HepG2 (cell line): ENCODE results near the gene DRC7. TPM values are rescaled to one million over a fixed set of nuclear protein-coding genes. Genes with fewer than 3 reads are reported as not detected.

Experiments used
- ATF7 ChIP-seq, 2 experiments: fragments of 450-650 bp in 1 of 2; sonication (generic) in 1 of 2; formaldehyde crosslinking in 1 of 2; IDR thresholded peaks; 2 replicates each; pipeline versions ENCODE4 v1.4.0 to v1.6.1; 2016 to 2020; ENCODE audit warnings: antibody characterized with exemption in 1 of 2, mild to moderate bottlenecking in 1 of 2, missing genetic modification reagents in 1 of 2
- FOXC1 ChIP-seq: sonication (generic); formaldehyde crosslinking; IDR thresholded peaks from 2 replicates; pipeline ENCODE4 v1.8.0; 2022; ENCODE audit warnings: mild to moderate bottlenecking, missing genetic modification reagents, borderline replicate concordance
- HMG20B ChIP-seq: conservative IDR thresholded peaks from 2 replicates; pipeline ENCODE4 v1.6.1; 2016; ENCODE audit warnings: missing genetic modification reagents, missing compliant biosample characterization
- RBAK ChIP-seq: sonication (generic); formaldehyde crosslinking; IDR thresholded peaks from 2 replicates; pipeline ENCODE4 v1.5.1; 2020; ENCODE audit warnings: mild to moderate bottlenecking, missing genetic modification reagents
- TARDBP ChIP-seq: sonication (generic); formaldehyde crosslinking; IDR thresholded peaks from 2 replicates; pipeline ENCODE4 v1.8.0; 2022; ENCODE audit warnings: mild to moderate bottlenecking, missing genetic modification reagents
- U2AF1 ChIP-seq: fragments of 200-400 bp; formaldehyde crosslinking; optimal IDR thresholded peaks from 2 replicates; pipeline ENCODE3; 2017; ENCODE audit warnings: mild to moderate bottlenecking, low read depth, low read length
- YEATS2 ChIP-seq: sonication (generic); formaldehyde crosslinking; IDR thresholded peaks from 2 replicates; pipeline ENCODE4 v1.4.0; 2020; ENCODE audit warnings: missing genetic modification reagents, borderline replicate concordance
- ZNF124 ChIP-seq: sonication (generic); formaldehyde crosslinking; IDR thresholded peaks from 2 replicates; pipeline ENCODE4 v1.4.0; 2020; ENCODE audit warnings: missing genetic modification reagents
- ZNF782 ChIP-seq: sonication (generic); formaldehyde crosslinking; IDR thresholded peaks from 2 replicates; pipeline ENCODE4 v1.4.0; 2020; ENCODE audit warnings: missing genetic modification reagents, mild to moderate bottlenecking, borderline replicate concordance
- ZSCAN29 ChIP-seq: sonication (generic); formaldehyde crosslinking; conservative IDR thresholded peaks from 2 replicates; pipeline ENCODE4 v1.4.0; 2020; ENCODE audit warnings: mild to moderate bottlenecking, missing genetic modification reagents
- polyA plus RNA-seq, 8 experiments: library from polyadenylated mRNA; depleted of rRNA in 3 of 8; stranded (reverse) in 7 of 8; unstranded in 1 of 8; fragments of >200 nt; fragmentation: Illumina TruSeq in 4 of 8; extraction: Trizol in 4 of 8; gene quantifications; 2 replicates each; pipeline versions ENCODE4 v1.2.1 to v1.2.3, GENCODE V29; 2011 to 2016; ENCODE audit warnings: low read depth in 4 of 8, missing spikeins in 1 of 8, mixed read lengths in 1 of 8; ENCODE audit not compliant: insufficient read depth in 1 of 8
- total RNA-seq, 5 experiments: library from RNA; depleted of rRNA; stranded (reverse); fragments of >200 nt; fragmentation: Illumina TruSeq; extraction: Trizol; gene quantifications; 2 replicates each; pipeline ENCODE4 v1.2.3, GENCODE V29; 2016; ENCODE audit warnings: low read depth in 1 of 5
- TF ChIP-seq, protein P1 (sequence below): sonication (generic); formaldehyde crosslinking; IDR thresholded peaks from 2 replicates; pipeline ENCODE4 v1.4.0; 2020; ENCODE audit warnings: mild to moderate bottlenecking, missing genetic modification reagents
- TF ChIP-seq, protein P2 (sequence below): sonication (generic); formaldehyde crosslinking; IDR thresholded peaks from 2 replicates; pipeline ENCODE4 v1.4.0; 2020; ENCODE audit warnings: mild to moderate bottlenecking, missing genetic modification reagents
- TF ChIP-seq, protein P3 (sequence below): sonication (generic); formaldehyde crosslinking; IDR thresholded peaks from 2 replicates; pipeline ENCODE4 v1.4.0; 2020; ENCODE audit warnings: missing genetic modification reagents
- TF ChIP-seq, protein P4 (sequence below): sonication (generic); formaldehyde crosslinking; IDR thresholded peaks from 2 replicates; pipeline ENCODE4 v1.5.1; 2020; ENCODE audit warnings: missing genetic modification reagents, mild to moderate bottlenecking, borderline replicate concordance

Gene DRC7
- total and polyA plus RNA-seq, 2 of the 13 experiments (the other 11 are each of a cell fraction or from before 2014, with no cell fraction given) = 2.7 to 3.4 TPM

DNA sequence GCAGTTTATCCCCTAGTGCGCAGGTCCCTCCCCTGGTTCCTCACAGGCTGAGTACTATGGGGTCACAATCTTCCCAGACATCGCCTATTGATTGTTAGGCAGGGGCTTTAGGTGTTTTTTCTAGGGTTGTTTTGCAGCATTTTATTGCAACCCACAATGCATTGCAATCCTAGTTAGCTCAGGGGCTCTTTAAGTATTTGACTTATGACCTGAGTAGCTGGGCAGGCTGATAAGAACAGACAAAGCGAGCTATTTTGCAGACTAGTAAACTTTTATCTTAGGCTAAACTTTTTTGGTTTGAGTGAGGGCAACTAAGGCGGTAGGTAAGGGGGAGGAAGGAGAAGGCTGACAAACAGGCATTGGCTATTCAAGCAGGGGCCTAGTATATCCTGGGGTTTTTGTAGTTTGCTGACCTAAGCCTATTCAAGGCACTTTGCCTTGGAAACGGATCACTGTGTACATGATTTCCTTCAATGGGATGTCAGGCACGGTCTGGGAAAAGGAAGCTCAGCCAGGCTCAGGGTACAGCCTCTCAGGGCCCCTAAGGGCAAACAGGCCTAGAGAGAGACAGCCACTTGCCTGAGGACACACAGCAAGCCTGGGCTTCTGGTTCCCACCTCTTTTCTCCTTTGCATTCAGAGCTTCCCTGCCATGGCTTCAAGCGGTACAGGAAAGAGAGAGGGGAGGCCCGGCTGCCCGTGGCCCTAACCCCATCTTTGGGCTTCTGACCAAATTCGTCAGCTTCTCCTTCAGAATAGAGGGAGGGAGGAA lies 6.4 kb downstream of the DRC7 start (continued):
- TF ChIP-seq, protein P1, sequence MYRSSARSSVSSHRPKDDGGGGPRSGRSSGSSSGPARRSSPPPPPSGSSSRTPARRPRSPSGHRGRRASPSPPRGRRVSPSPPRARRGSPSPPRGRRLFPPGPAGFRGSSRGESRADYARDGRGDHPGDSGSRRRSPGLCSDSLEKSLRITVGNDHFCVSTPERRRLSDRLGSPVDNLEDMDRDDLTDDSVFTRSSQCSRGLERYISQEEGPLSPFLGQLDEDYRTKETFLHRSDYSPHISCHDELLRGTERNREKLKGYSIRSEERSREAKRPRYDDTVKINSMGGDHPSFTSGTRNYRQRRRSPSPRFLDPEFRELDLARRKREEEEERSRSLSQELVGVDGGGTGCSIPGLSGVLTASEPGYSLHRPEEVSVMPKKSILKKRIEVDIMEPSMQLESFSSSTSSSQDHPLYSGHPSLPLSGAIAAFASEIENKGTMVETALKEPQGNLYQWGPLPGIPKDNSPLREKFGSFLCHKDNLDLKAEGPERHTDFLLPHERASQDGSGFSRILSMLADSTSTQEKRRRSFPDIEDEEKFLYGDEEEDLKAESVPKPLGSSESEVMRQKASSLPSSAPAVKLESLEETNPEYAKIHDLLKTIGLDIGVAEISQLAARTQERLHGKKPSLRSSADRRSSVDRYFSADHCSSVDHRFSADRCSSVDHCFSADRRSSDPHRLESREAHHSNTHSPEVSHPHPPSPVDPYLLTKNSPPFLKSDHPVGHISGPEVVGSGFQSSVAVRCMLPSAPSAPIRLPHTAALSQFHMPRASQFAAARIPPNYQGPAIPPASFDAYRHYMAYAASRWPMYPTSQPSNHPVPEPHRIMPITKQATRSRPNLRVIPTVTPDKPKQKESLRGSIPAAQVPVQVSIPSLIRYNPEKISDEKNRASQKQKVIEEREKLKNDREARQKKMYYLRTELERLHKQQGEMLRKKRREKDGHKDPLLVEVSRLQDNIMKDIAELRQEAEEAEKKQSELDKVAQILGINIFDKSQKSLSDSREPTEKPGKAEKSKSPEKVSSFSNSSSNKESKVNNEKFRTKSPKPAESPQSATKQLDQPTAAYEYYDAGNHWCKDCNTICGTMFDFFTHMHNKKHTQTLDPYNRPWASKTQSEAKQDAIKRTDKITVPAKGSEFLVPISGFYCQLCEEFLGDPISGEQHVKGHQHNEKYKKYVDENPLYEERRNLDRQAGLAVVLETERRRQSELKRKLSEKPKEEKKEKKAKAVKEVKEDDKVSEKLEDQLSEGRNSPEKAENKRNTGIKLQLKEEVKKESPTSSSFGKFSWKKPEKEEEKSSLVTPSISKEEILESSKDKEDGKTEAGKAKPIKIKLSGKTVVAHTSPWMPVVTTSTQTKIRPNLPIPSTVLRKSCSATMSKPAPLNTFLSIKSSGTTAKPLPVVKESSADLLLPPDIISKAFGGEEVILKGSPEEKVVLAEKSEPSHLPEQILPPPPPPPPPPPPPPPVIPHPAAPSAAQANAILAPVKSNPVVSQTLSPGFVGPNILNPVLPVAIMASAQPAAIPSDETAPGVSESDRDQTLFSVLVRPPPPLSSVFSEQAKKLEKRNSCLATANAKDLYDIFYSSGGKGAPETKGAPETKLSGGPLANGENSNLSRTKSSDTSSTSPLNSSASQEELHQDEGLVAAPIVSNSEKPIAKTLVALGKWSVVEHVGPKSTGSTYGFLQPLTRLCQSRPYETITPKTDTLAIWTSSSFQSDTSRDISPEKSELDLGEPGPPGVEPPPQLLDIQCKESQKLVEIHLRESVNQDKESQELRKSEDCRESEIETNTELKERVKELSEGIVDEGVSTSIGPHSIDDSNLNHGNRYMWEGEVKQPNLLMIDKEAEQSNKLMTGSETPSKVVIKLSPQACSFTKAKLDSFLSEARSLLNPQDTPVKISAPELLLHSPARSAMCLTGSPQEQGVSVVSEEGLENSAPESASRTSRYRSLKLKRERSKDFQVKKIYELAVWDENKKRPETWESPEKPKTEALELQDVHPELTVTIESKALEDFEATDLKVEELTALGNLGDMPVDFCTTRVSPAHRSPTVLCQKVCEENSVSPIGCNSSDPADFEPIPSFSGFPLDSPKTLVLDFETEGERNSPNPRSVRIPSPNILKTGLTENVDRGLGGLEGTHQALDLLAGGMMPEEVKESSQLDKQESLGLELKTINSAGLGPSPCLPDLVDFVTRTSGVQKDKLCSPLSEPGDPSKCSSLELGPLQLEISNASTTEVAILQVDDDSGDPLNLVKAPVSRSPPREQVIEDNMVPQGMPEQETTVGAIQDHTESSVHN (CRISPR knock-in tag) = no peak
- TF ChIP-seq, protein P2, sequence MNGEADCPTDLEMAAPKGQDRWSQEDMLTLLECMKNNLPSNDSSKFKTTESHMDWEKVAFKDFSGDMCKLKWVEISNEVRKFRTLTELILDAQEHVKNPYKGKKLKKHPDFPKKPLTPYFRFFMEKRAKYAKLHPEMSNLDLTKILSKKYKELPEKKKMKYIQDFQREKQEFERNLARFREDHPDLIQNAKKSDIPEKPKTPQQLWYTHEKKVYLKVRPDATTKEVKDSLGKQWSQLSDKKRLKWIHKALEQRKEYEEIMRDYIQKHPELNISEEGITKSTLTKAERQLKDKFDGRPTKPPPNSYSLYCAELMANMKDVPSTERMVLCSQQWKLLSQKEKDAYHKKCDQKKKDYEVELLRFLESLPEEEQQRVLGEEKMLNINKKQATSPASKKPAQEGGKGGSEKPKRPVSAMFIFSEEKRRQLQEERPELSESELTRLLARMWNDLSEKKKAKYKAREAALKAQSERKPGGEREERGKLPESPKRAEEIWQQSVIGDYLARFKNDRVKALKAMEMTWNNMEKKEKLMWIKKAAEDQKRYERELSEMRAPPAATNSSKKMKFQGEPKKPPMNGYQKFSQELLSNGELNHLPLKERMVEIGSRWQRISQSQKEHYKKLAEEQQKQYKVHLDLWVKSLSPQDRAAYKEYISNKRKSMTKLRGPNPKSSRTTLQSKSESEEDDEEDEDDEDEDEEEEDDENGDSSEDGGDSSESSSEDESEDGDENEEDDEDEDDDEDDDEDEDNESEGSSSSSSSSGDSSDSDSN (CRISPR knock-in tag) = no peak
- TF ChIP-seq ZSCAN29 (no peak), ZNF782 (CRISPR knock-in tag) (no peak), U2AF1 (peak; percentile 82), YEATS2 (CRISPR knock-in tag) (no peak), ZNF124 (peak; percentile 21; the same call in 1 of the 2 replicates), HMG20B (no peak), RBAK (CRISPR knock-in tag) (no peak), TARDBP (peak; percentile 11; the same call in 1 of the 2 replicates), FOXC1 (CRISPR knock-in tag) (no peak), ATF7 (IDR thresholded peaks at IDR 0.05) (no peak), ATF7 (CRISPR knock-in tag; IDR thresholded peaks at IDR 0.05) (no peak)
- TF ChIP-seq, protein P3, sequence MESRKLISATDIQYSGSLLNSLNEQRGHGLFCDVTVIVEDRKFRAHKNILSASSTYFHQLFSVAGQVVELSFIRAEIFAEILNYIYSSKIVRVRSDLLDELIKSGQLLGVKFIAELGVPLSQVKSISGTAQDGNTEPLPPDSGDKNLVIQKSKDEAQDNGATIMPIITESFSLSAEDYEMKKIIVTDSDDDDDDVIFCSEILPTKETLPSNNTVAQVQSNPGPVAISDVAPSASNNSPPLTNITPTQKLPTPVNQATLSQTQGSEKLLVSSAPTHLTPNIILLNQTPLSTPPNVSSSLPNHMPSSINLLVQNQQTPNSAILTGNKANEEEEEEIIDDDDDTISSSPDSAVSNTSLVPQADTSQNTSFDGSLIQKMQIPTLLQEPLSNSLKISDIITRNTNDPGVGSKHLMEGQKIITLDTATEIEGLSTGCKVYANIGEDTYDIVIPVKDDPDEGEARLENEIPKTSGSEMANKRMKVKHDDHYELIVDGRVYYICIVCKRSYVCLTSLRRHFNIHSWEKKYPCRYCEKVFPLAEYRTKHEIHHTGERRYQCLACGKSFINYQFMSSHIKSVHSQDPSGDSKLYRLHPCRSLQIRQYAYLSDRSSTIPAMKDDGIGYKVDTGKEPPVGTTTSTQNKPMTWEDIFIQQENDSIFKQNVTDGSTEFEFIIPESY = no peak
- TF ChIP-seq, protein P4, sequence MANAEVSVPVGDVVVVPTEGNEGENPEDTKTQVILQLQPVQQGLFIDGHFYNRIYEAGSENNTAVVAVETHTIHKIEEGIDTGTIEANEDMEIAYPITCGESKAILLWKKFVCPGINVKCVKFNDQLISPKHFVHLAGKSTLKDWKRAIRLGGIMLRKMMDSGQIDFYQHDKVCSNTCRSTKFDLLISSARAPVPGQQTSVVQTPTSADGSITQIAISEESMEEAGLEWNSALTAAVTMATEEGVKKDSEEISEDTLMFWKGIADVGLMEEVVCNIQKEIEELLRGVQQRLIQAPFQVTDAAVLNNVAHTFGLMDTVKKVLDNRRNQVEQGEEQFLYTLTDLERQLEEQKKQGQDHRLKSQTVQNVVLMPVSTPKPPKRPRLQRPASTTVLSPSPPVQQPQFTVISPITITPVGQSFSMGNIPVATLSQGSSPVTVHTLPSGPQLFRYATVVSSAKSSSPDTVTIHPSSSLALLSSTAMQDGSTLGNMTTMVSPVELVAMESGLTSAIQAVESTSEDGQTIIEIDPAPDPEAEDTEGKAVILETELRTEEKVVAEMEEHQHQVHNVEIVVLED (CRISPR knock-in tag) = peak; percentile 30; the same call in 1 of the 2 replicates
